PC-3 (cell line): ENCODE data around the gene MDGA2. TPM values are rescaled to one million over a fixed set of nuclear protein-coding genes. Genes with fewer than 3 reads are reported as not detected.

ENCODE experiments used
- ATAC-seq: fragments of 200-7000 bp; cut with Tn5 transposase; 2 replicates; pipeline ENCODE4 v1.9.1; 2020; ENCODE audit warnings: mild to moderate bottlenecking, moderate library complexity
- BruUV-seq: library from RNA; stranded (reverse); fragments of 400-500 nt; replicated peaks from 2 replicates; lab custom pipeline; 2021; lab: Mats Ljungman, UMichigan
- CTCF ChIA-PET: fragments of 300-600 bp; sonication (Branson Sonifier 250); formaldehyde crosslinking; loops from one replicate; lab custom pipeline; 2022; ENCODE audit warnings: antibody characterized with exemption; lab: Charles Lee
- POLR2A ChIA-PET: fragments of 300-600 bp; sonication (Branson Sonifier 250); formaldehyde crosslinking; loops from one replicate; lab custom pipeline; 2022; ENCODE audit warnings: antibody characterized with exemption; ENCODE audit not compliant: unreplicated experiment; lab: Charles Lee
- DNase-seq: peaks from one replicate; pipeline ENCODE4 v3.0.0-alpha.2; 2015
- H2AFZ ChIP-seq: fragments of 300-600 bp; sonication (generic); 2 replicates; pipeline ENCODE4 v1.6.0; 2016; ENCODE audit warnings: antibody characterized with exemption, low read length
- H3F3A ChIP-seq: fragments of 300-600 bp; sonication (generic); one replicate; pipeline ENCODE4 v1.6.0; 2017; ENCODE audit warnings: antibody characterized with exemption, low read length, control low read depth, mild to moderate bottlenecking; ENCODE audit not compliant: unreplicated experiment
- H3K27ac ChIP-seq: fragments of 300-600 bp; sonication (generic); 2 replicates; pipeline ENCODE4 v1.5.1; 2016; ENCODE audit warnings: mild to moderate bottlenecking, low read length
- H3K27me3 ChIP-seq: fragments of 300-600 bp; sonication (generic); 2 replicates; pipeline ENCODE4 v1.6.1; 2016; ENCODE audit warnings: low read length, mixed read lengths
- H3K36me3 ChIP-seq: fragments of 300-600 bp; sonication (generic); 2 replicates; pipeline ENCODE4 v1.6.1; 2016; ENCODE audit warnings: low read depth, mixed run types, low read length, mixed read lengths
- H3K4me1 ChIP-seq: fragments of 300-600 bp; sonication (generic); 2 replicates; pipeline ENCODE4 v1.5.1; 2016; ENCODE audit warnings: low read length; ENCODE audit not compliant: insufficient read depth
- H3K4me2 ChIP-seq: fragments of 300-600 bp; sonication (generic); 2 replicates; pipeline ENCODE4 v1.6.0; 2016; ENCODE audit warnings: low read length
- H3K4me3 ChIP-seq: fragments of 300-600 bp; sonication (generic); 2 replicates; pipeline ENCODE4 v1.5.1; 2016; ENCODE audit warnings: mild to moderate bottlenecking, low read length, mixed read lengths
- H3K79me2 ChIP-seq: fragments of 300-600 bp; sonication (generic); 2 replicates; pipeline ENCODE4 v1.6.1; 2017; ENCODE audit warnings: low read length, mixed read lengths
- H3K9ac ChIP-seq: fragments of 300-600 bp; sonication (generic); 2 replicates; pipeline ENCODE4 v1.6.0; 2016; ENCODE audit warnings: mild to moderate bottlenecking, low read length
- H3K9me2 ChIP-seq: fragments of 300-600 bp; sonication (generic); replicated peaks from 2 replicates; pipeline ENCODE4 v1.6.1; 2016; ENCODE audit warnings: mixed run types, low read length, mixed read lengths
- H3K9me3 ChIP-seq: fragments of 300-600 bp; sonication (generic); 2 replicates; pipeline ENCODE4 v1.6.1; 2016; ENCODE audit warnings: low read length, mixed read lengths
- H4K20me1 ChIP-seq: fragments of 300-600 bp; sonication (generic); 2 replicates; pipeline ENCODE4 v1.6.1; 2016; ENCODE audit warnings: low read length, mixed read lengths
- EZH2 ChIP-seq: fragments of 300-600 bp; sonication (generic); IDR thresholded peaks from one replicate; pipeline ENCODE4 v1.6.1; 2017; ENCODE audit warnings: antibody characterized with exemption, mild to moderate bottlenecking, low read length; ENCODE audit not compliant: unreplicated experiment
- EZH2phosphoT487 ChIP-seq: fragments of 300-600 bp; sonication (generic); IDR thresholded peaks from 2 replicates; pipeline ENCODE4 v1.6.1; 2018; ENCODE audit warnings: mild to moderate bottlenecking, antibody characterized with exemption, low read length, borderline replicate concordance
- intact Hi-C: fragments of 100-400 bp; cut with micrococcal nuclease; formaldehyde crosslinking; loops from 2 replicates; pipeline ENCODE4 v1.9.0; 2023
- total RNA-seq: library from RNA; depleted of rRNA; stranded (reverse); fragments of >200 nt; gene quantifications from 2 replicates; pipeline ENCODE4 v1.2.3, GENCODE V29; 2014
- TF ChIP-seq, protein P1 (sequence below): fragments of 300-600 bp; sonication (generic); conservative IDR thresholded peaks from 2 replicates; pipeline ENCODE4 v1.5.1; 2017; ENCODE audit warnings: antibody characterized with exemption, low read depth, mild to moderate bottlenecking, low read length

Gene MDGA2
- total RNA-seq, 1 experiment from 2014 or later, result 0.04 TPM

DNA sequence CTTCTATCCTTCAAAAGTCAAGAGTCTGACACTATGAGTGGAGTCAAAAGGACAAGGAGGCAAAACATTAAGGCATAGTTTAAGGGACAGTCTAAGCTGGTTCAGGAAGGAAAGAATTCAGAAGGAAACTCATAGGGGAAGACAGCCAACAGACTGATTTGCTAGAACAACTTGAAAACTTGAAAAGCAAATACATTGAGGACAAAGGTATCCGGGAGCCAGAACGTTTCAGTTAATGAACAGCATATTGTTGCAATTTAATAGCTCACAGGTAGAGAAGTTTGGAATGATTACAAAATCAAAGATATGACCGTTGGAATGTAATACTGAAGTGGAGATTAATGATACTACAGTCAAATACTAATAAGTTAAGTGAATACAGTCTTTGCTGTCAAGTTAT is 711.0 kb downstream of the MDGA2 start:
- CTCF ChIA-PET, result no interaction called here
- ATAC-seq (no peak), DNase-seq (no peak)
- Histone ChIP-seq H3K9me3 (no peaks in the 10 kb centered on the region), H3K79me2 (no peaks in the 10 kb centered on the region), H3F3A (no peaks in the 10 kb centered on the region), H3K27me3 (no peaks in the 10 kb centered on the region), H2AFZ (no peak overlapping the region), H3K9me2 (no peaks in the 10 kb centered on the region), H4K20me1 (no peaks in the 10 kb centered on the region), H3K27ac (no peak overlapping the region), H3K36me3 (no peaks in the 10 kb centered on the region), H3K9ac (no peak overlapping the region), H3K4me2 (no peak overlapping the region), H3K4me1 (no peaks in the 10 kb centered on the region), H3K4me3 (no peak overlapping the region)
- POLR2A ChIA-PET, result no interaction called here
- TF ChIP-seq, protein P1, sequence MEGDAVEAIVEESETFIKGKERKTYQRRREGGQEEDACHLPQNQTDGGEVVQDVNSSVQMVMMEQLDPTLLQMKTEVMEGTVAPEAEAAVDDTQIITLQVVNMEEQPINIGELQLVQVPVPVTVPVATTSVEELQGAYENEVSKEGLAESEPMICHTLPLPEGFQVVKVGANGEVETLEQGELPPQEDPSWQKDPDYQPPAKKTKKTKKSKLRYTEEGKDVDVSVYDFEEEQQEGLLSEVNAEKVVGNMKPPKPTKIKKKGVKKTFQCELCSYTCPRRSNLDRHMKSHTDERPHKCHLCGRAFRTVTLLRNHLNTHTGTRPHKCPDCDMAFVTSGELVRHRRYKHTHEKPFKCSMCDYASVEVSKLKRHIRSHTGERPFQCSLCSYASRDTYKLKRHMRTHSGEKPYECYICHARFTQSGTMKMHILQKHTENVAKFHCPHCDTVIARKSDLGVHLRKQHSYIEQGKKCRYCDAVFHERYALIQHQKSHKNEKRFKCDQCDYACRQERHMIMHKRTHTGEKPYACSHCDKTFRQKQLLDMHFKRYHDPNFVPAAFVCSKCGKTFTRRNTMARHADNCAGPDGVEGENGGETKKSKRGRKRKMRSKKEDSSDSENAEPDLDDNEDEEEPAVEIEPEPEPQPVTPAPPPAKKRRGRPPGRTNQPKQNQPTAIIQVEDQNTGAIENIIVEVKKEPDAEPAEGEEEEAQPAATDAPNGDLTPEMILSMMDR, result no peak
- TF ChIP-seq EZH2phosphoT487, result no peak
- no peak for TF ChIP-seq EZH2
- no TSS peak for BruUV-seq
- intact Hi-C loops, result no loop called here

DNA sequence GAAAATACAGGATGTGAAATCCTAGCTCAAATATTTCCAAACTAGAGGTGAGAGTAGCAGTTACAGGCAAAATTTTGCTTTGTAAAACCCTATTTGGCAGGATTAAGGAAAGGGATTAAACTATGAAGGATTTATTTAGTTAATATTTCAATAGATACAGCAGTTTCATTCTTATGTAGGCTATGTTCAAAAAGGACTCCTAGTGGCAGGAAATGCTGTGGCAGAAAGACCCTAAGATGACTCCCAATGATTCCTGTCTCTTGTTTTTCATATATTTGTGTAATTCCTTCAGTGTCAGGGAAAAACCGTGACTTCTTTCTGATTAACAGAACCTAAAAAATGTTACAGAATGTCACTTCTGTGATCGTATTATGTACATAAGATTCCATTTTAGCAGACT is 724.3 kb downstream of the MDGA2 start:
- H3K79me2 ChIP-seq, result no peaks in the 10 kb centered on the region
- no peak overlapping the region for H3K9ac ChIP-seq
- no peaks in the 10 kb centered on the region for H4K20me1 ChIP-seq
- H3K27ac ChIP-seq, result no peak overlapping the region
- CTCF ChIA-PET, result no interaction called here
- intact Hi-C loops, result no loop called here
- no peak for DNase-seq
- no peak for ATAC-seq
- H3K36me3 ChIP-seq, result no peaks in the 10 kb centered on the region
- H3K4me3 ChIP-seq, result no peak overlapping the region
- POLR2A ChIA-PET, result no interaction called here
- no peaks in the 10 kb centered on the region for H3K9me3 ChIP-seq
- H3K4me2 ChIP-seq, result no peak overlapping the region
- H3K27me3 ChIP-seq, result no peaks in the 10 kb centered on the region
- H3F3A ChIP-seq, result no peaks in the 10 kb centered on the region
- no peaks in the 10 kb centered on the region for H3K9me2 ChIP-seq
- no TSS peak for BruUV-seq
- H2AFZ ChIP-seq, result no peak overlapping the region
- H3K4me1 ChIP-seq, result no peaks in the 10 kb centered on the region
- TF ChIP-seq EZH2, result no peak
- TF ChIP-seq EZH2phosphoT487, result no peak
- TF ChIP-seq, protein P1, result no peak; the same call in 1 of the 2 replicates

GRCh38 chr14:46940611-46941010 is 734.8 kb downstream of the MDGA2 start:
- CTCF ChIA-PET, result no interaction called here
- H3K27ac ChIP-seq, result no peak overlapping the region
- no peak overlapping the region for H3K9ac ChIP-seq
- H3K36me3 ChIP-seq, result no peaks in the 10 kb centered on the region
- H3K4me2 ChIP-seq, result no peak overlapping the region
- no peaks in the 10 kb centered on the region for H3K79me2 ChIP-seq
- no peak overlapping the region for H3K4me3 ChIP-seq
- TF ChIP-seq EZH2 (no peak), EZH2phosphoT487 (no peak)
- TF ChIP-seq, protein P1, result no peak
- POLR2A ChIA-PET, result no interaction called here
- H3K4me1 ChIP-seq, result no peaks in the 10 kb centered on the region
- H3K9me3 ChIP-seq, result no peaks in the 10 kb centered on the region
- no peaks in the 10 kb centered on the region for H3K27me3 ChIP-seq
- no TSS peak for BruUV-seq
- no peaks in the 10 kb centered on the region for H3F3A ChIP-seq
- no peak for ATAC-seq
- H3K9me2 ChIP-seq, result no peaks in the 10 kb centered on the region
- no peaks in the 10 kb centered on the region for H4K20me1 ChIP-seq
- DNase-seq, result no peak
- no peak overlapping the region for H2AFZ ChIP-seq
- intact Hi-C loops, result no loop called here
